Inferior parietal cortex (tissue), 1 donor: ENCODE measurements around the gene STX12.
"Not testable (repeated sequence)": the region's sequence is repeated elsewhere in the genome, so short reads cannot be mapped to it uniquely, and the experiment has no call there.

Experiments
- DNase-seq: peaks from one replicate; pipeline ENCODE4 v3.0.0-alpha.2; 2016; ENCODE audit errors: extremely low spot score

STX12 gene

DNA sequence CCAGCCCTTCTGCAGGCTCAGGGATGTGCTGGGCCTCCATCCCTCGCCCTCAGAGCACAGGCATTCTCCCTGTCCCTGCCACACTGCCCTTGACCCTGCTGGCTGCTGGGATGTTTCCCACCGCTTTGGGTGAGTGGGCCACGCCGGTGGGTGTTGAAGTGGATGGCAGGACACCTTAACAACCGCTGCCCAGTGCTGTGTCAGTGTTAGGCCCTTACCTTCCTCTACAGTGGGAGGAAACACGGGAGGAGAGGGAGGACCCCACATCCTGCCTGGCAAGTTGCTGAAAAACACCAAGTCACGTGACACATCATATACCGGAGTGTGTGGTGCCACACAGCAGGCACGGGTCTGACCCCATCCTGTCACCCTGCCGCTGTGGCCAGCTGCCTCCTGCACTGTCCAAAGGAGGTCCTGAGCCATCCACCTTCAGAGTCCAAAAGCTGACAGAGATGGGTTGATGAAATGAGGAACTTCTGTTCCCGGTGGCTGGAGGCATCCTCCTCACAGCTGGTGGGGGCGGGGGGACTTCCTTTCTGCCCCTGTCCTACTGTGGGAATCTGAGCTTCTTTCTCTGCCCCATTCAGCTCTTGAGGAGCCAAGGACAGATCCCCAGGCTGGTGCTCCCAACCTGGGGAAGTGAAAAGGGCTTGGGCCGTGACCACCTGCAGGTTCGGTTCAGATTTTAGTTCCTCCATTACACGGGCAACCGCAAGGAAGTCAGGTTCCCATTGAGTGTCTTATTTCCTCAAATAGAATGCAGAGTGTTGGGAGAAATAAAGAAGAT is 96.1 kb downstream of the STX12 start:
- no peak for DNase-seq

DNA sequence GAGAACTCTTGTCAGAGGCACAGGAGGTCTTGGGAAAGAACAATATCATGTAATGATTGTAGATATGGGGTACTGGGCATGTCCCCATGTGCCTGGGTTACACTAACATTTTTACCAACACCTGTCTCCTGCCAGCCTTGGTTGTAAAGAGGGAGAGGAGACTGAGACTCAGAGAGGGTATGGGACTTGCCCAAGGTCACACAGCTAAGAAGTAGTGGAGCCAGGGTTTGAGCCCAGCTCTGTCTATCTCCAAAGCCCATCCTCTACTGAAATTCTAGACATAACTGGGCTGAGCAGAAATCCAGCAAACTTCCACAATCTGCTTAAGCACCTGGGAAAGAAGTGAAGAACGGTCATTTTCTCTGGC is 96.7 kb downstream of the STX12 start:
- no peak for DNase-seq

DNA sequence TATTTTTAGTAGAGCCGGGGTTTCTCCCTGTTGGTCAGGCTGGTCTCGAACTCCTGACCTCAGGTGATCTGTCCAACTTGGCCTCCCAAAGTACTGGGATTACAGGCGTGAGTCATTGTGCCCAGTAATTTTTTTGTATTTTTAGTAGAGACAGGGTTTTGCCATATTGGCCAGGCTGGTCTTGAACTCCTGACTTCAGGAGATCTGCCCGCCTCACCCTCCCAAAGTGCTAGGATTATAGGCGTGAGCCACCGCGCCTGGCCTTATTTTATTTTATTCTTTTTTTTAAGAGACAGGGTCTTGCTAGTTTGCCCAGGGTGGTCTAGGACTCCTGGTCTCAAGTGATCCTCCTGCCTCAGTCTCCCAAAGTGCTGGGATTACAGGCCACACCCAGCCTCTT is 98.1 kb downstream of the STX12 start:
- DNase-seq = not testable (repeated sequence)

DNA sequence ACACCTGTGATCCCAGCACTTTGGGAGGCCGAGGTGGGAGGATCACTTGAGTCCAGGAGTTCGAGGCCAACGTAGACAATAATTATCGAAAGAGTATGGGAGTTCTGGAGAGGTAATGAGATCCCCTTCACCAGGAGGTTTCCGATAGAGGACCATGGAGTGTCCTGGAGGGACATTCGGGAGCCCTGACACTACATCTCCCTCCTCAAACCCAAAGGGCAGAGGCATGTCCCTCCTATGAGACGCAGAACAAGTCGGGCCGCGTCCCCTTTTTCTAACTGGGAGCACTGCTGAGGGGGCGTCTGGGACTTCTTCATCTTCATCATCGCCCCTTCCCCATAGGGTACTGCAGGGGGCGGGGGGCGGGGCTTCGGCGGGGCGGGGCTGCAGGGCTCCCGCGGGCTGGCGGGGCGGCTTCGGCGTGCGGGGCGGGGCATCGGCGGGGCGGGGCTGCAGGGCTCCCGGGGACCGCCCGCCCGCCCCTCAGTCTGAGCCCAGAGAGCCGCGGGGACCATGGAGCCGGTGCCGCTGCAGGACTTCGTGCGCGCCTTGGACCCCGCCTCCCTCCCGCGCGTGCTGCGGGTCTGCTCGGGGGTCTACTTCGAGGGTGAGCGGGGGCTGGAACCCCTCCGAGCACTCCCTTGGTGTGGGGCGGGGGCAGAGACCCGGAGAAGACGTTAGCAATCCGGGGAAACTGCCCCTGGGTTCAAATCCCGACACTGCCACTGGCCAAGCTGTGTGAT is 99.2 kb downstream of the STX12 start, which contains the start of gene THEMIS2:
Gene THEMIS2 (plus strand): TSS at position 486 of the 743 bp plus-strand sequence. CDS start 28 bp downstream, at position 514.
- DNase-seq = no peak

DNA sequence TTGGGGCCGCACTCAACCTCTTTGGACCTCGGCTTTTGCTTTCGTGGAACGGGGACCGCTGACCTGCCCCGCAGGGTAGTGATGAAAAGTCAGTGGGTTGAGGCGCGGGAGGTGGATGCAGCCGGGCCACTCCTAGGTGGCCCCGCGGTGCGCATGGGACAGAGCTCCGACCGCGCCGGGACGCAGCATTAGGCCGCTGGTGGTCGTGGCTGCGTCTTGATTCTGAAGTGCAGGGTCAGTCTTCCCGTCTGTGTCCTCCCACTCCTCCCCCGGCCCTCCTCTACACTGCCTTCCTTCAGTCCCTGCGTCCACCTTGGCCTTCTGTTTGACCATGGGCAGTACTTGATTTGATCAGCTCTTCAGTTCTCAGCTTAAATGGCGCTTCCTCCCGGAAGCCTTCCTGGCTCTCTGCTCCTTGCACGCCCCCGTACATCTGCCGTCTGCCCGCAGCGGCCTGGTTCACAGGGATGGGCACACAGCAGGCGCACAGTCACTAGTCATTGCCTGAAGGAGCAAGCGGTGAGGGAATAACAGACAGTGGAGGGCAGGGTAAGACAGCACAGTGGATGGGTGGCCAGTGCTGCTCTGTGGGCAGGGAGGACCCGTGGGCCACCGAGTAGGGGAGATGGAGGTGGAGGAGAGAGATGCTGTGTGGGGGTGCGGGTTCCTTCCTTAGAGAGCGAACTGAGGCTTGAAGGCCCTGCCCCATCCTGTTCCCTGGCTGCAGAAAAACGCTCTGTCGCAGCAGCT is 100.0 kb downstream of the STX12 start:
- DNase-seq = no peak

DNA sequence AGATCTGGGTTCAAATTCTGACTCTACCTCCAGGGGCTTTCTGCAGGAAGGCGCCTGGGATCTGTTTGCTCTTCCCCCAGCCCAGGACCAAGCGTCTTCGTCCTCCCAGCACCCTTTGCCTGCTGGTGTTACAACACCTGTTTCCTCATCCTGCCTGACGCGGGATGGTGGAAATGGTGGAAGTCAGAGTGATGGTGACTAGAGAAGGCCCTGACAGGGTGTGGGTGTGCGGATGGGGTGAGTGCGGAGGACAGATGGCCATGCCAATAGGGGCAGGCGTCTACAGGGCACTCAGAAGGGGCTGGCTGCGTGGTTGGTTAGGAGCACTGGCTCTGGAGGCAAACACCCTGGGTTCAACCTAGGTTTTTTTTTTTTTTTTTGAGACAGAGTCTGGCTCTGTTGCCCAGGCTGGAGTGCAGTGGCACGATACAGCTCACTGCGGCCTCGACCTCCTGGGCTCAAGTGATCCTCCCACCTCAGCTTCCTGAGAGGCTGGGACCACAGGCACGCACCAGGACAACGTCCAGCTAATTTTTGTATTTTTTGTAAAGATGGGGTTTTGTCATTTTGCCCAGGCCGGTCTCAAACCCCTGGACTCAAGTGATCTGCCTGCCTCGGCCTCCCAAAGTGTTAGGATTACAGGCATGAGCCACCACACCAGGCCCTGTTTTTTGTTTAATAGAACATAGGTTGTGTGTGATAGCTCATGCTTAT is 100.8 kb downstream of the STX12 start:
- DNase-seq = no peak
